Rectal smooth muscle tissue (tissue), 1 donor: Measurements from ENCODE around the gene DRAXIN.

ENCODE experiments used
- H3K27ac ChIP-seq: one replicate; pipeline ENCODE4 v1.7.0; 2013; ENCODE audit warnings: low read depth, low read length, inconsistent platforms
- H3K27me3 ChIP-seq: one replicate; pipeline ENCODE4 v1.7.0; 2013; ENCODE audit warnings: low read length; ENCODE audit not compliant: control insufficient read depth, insufficient read depth
- H3K36me3 ChIP-seq: one replicate; pipeline ENCODE4 v1.7.0; 2013; ENCODE audit warnings: low read length; ENCODE audit not compliant: control insufficient read depth, insufficient read depth
- H3K4me1 ChIP-seq: one replicate; pipeline ENCODE4 v1.7.0; 2013; ENCODE audit warnings: low read length; ENCODE audit not compliant: control insufficient read depth, insufficient read depth
- H3K4me3 ChIP-seq: one replicate; pipeline ENCODE4 v1.7.0; 2013; ENCODE audit warnings: low read length
- H3K9ac ChIP-seq: one replicate; pipeline ENCODE4 v1.7.0; 2013; ENCODE audit warnings: low read length

Gene DRAXIN

GRCh38 chr1:11753555-11754208 is 62.2 kb downstream of the DRAXIN start:
- H3K27ac ChIP-seq: no peak overlapping the region
- H3K27me3 ChIP-seq: no peaks in the 10 kb centered on the region
- no peaks in the 10 kb centered on the region for H3K36me3 ChIP-seq
- H3K4me3 ChIP-seq: no peak overlapping the region
- H3K4me1 ChIP-seq: no peaks in the 10 kb centered on the region
- H3K9ac ChIP-seq: no peak overlapping the region

- Histone ChIP-seq H3K9ac (no peak overlapping the region), H3K27ac (no peak overlapping the region), H3K4me3 (no peak overlapping the region)
Observed at GRCh38 chr1:11757047-11757446, 65.5 kb downstream of the DRAXIN start.

GRCh38 chr1:11759791-11760190 is 68.3 kb downstream of the DRAXIN start:
- no peaks in the 10 kb centered on the region for H3K36me3 ChIP-seq

More at GRCh38 chr1:11757047-11757446, 65.5 kb downstream of the DRAXIN start:
- peaks cover 3% of the 10 kb centered on the region for H3K27me3 ChIP-seq
- no peaks in the 10 kb centered on the region for H3K36me3 ChIP-seq
- no peaks in the 10 kb centered on the region for H3K4me1 ChIP-seq

GRCh38 chr1:11761285-11761684 is 69.8 kb downstream of the DRAXIN start:
- no peak overlapping the region for H3K27ac ChIP-seq
- H3K4me1 ChIP-seq: no peaks in the 10 kb centered on the region
- H3K27me3 ChIP-seq: peaks cover 3% of the 10 kb centered on the region

More at GRCh38 chr1:11759791-11760190, 68.3 kb downstream of the DRAXIN start:
- no peak overlapping the region for H3K27ac ChIP-seq
- no peaks in the 10 kb centered on the region for H3K4me1 ChIP-seq
- H3K4me3 ChIP-seq: no peak overlapping the region
- peaks cover 3% of the 10 kb centered on the region for H3K27me3 ChIP-seq
- no peak overlapping the region for H3K9ac ChIP-seq

GRCh38 chr1:11761988-11762406 is 70.5 kb downstream of the DRAXIN start, which contains the start of gene C1orf167:
TSS of gene C1orf167 (plus strand) at chr1:11762193. CDS start at chr1:11764401, 2,208 bp downstream.
- H3K27me3 ChIP-seq: peaks cover 3% of the 10 kb centered on the region
- H3K4me3 ChIP-seq: no peak within 1 kb of the TSS
- H3K36me3 ChIP-seq: no peaks in the 10 kb centered on the region

More at GRCh38 chr1:11761285-11761684, 69.8 kb downstream of the DRAXIN start:
- Histone ChIP-seq H3K4me3 (no peak overlapping the region), H3K9ac (no peak overlapping the region), H3K36me3 (no peaks in the 10 kb centered on the region)

GRCh38 chr1:11764115-11764514 is 72.6 kb downstream of the DRAXIN start:
- Histone ChIP-seq H3K4me1 (no peaks in the 10 kb centered on the region), H3K9ac (no peak overlapping the region), H3K36me3 (no peaks in the 10 kb centered on the region), H3K27ac (no peak overlapping the region), H3K4me3 (no peak overlapping the region), H3K27me3 (peaks cover 3% of the 10 kb centered on the region)

More at GRCh38 chr1:11761988-11762406, 70.5 kb downstream of the DRAXIN start, which contains the start of gene C1orf167:
- Histone ChIP-seq H3K9ac (no peak within 1 kb of the TSS), H3K4me1 (no peaks in the 10 kb centered on the region), H3K27ac (no peak within 1 kb of the TSS)

- peaks cover 3% of the 10 kb centered on the region for H3K27me3 ChIP-seq
Observed at GRCh38 chr1:11764519-11764918, 73.0 kb downstream of the DRAXIN start.

GRCh38 chr1:11765661-11766428 is 74.3 kb downstream of the DRAXIN start:
- no peak overlapping the region for H3K4me3 ChIP-seq
- no peaks in the 10 kb centered on the region for H3K4me1 ChIP-seq
- H3K27ac ChIP-seq: no peak overlapping the region
- H3K27me3 ChIP-seq: peaks cover 3% of the 10 kb centered on the region
- H3K36me3 ChIP-seq: no peaks in the 10 kb centered on the region
- no peak overlapping the region for H3K9ac ChIP-seq

More at GRCh38 chr1:11764519-11764918, 73.0 kb downstream of the DRAXIN start:
- Histone ChIP-seq H3K4me1 (no peaks in the 10 kb centered on the region), H3K36me3 (no peaks in the 10 kb centered on the region), H3K4me3 (no peak overlapping the region), H3K9ac (no peak overlapping the region), H3K27ac (no peak overlapping the region)

- Histone ChIP-seq H3K27me3 (peaks cover 3% of the 10 kb centered on the region), H3K27ac (no peak overlapping the region)
Observed at GRCh38 chr1:11766429-11766776, 74.9 kb downstream of the DRAXIN start.

GRCh38 chr1:11767922-11768704 is 76.6 kb downstream of the DRAXIN start:
- Histone ChIP-seq H3K27ac (no peak overlapping the region), H3K9ac (no peak overlapping the region), H3K4me1 (no peaks in the 10 kb centered on the region), H3K4me3 (no peak overlapping the region), H3K36me3 (no peaks in the 10 kb centered on the region), H3K27me3 (no peaks in the 10 kb centered on the region)

More at GRCh38 chr1:11766429-11766776, 74.9 kb downstream of the DRAXIN start:
- H3K4me1 ChIP-seq: no peaks in the 10 kb centered on the region
- no peak overlapping the region for H3K4me3 ChIP-seq
- H3K9ac ChIP-seq: no peak overlapping the region
- no peaks in the 10 kb centered on the region for H3K36me3 ChIP-seq

- no peaks in the 10 kb centered on the region for H3K4me1 ChIP-seq
- no peaks in the 10 kb centered on the region for H3K27me3 ChIP-seq
- H3K27ac ChIP-seq: no peak overlapping the region
- no peak overlapping the region for H3K4me3 ChIP-seq
- H3K36me3 ChIP-seq: no peaks in the 10 kb centered on the region
- H3K9ac ChIP-seq: no peak overlapping the region
Observed at GRCh38 chr1:11768821-11769220, 77.3 kb downstream of the DRAXIN start.

- H3K27ac ChIP-seq: no peak overlapping the region
- H3K27me3 ChIP-seq: no peaks in the 10 kb centered on the region
Observed at GRCh38 chr1:11769274-11769673, 77.8 kb downstream of the DRAXIN start.

More at GRCh38 chr1:11769274-11769673, 77.8 kb downstream of the DRAXIN start:
- no peaks in the 10 kb centered on the region for H3K4me1 ChIP-seq
- H3K36me3 ChIP-seq: no peaks in the 10 kb centered on the region
- no peak overlapping the region for H3K4me3 ChIP-seq
- H3K9ac ChIP-seq: no peak overlapping the region
